HepG2 (cell line): ENCODE measurements around the gene AMBRA1. TPM values are rescaled to one million over a fixed set of nuclear protein-coding genes. Genes with fewer than 3 reads are reported as not detected.

ENCODE experiments used
- ATAC-seq: fragments of 200-7000 bp; cut with Tn5 transposase; 3 replicates; pipeline ENCODE4 v1.9.1; 2020; ENCODE audit warnings: mild to moderate bottlenecking, moderate library complexity
- BruUV-seq: library from RNA; stranded (reverse); fragments of 400-500 nt; replicated peaks from 2 replicates; lab custom pipeline; 2021; lab: Mats Ljungman, UMichigan
- CTCF ChIA-PET: fragments of 300-600 bp; formaldehyde crosslinking; extraction: SDS; loops from one replicate; lab custom pipeline; 2021; ENCODE audit warnings: low total read pairs, inconsistent platforms, low intra/inter-chr PET ratio; lab: Yijun Ruan, JAX
- POLR2A ChIA-PET: fragments of 350-600 bp; sonication (Branson Sonifier 250); formaldehyde crosslinking; loops from one replicate; lab custom pipeline; 2020; ENCODE audit warnings: antibody characterized with exemption, inconsistent platforms; lab: Yijun Ruan, JAX
- DNase-seq: peaks from one replicate; pipeline ENCODE4 v3.0.0-alpha.2; 2015; ENCODE audit warnings: low spot score
- FAIRE-seq: peaks from 3 replicates; lab custom pipeline; 2011; peaks lifted over from hg19 to GRCh38; lab: Jason Lieb, UNC
- H2AFZ ChIP-seq: one replicate; pipeline ENCODE4 v1.6.1; 2011; ENCODE audit warnings: low read length, inconsistent platforms
- H3K27ac ChIP-seq: fragments of 300-600 bp; 3 replicates; pipeline ENCODE4 v1.8.0; 2011; ENCODE audit warnings: mixed run types, mild to moderate bottlenecking, mixed read lengths, low read length, inconsistent platforms; ENCODE audit not compliant: insufficient read depth; ENCODE audit errors: extremely low read length
- H3K27me3 ChIP-seq, 2 experiments: fragments of 200-600 bp in 1 of 2; 2 replicates in 1 of 2; 3 replicates in 1 of 2; pipeline versions ENCODE4 v1.6.0 to v1.8.0; 2011; ENCODE audit warnings: low read length in 2 of 2, mild to moderate bottlenecking in 2 of 2, moderate library complexity in 2 of 2, inconsistent platforms in 1 of 2; ENCODE audit not compliant: insufficient read depth in 2 of 2, control insufficient read depth in 1 of 2
- H3K36me3 ChIP-seq, 2 experiments: fragments of 200-600 bp in 1 of 2; replicated peaks in 1 of 2; 2 replicates in 1 of 2; 3 replicates in 1 of 2; pipeline versions ENCODE4 v1.5.1 to v1.8.0; 2011; ENCODE audit warnings: low read length in 2 of 2, inconsistent platforms in 1 of 2; ENCODE audit not compliant: insufficient read depth in 2 of 2, control insufficient read depth in 1 of 2
- H3K4me1 ChIP-seq: 2 replicates; pipeline ENCODE4 v1.5.1; 2012; ENCODE audit warnings: low read length, inconsistent platforms; ENCODE audit not compliant: insufficient read depth
- H3K4me2 ChIP-seq: 2 replicates; pipeline ENCODE4 v1.6.0; 2011; ENCODE audit warnings: low read depth, low read length, inconsistent platforms
- H3K4me3 ChIP-seq, 3 experiments: fragments of 200-600 bp in 1 of 3; sonication (generic), shearing (Covaris generic) in 1 of 3; replicated peaks in 1 of 3; 2 replicates each; pipeline ENCODE4 v1.5.1; 2011 to 2016; ENCODE audit warnings: low read length in 3 of 3, inconsistent platforms in 2 of 3, low read depth in 2 of 3, mild to moderate bottlenecking in 2 of 3, control low read depth in 1 of 3, mixed read lengths in 1 of 3; ENCODE audit not compliant: insufficient read depth in 1 of 3
- H3K79me2 ChIP-seq: one replicate; pipeline ENCODE4 v1.6.1; 2011; ENCODE audit warnings: low read length, inconsistent platforms; ENCODE audit not compliant: insufficient read depth
- H3K9ac ChIP-seq: 2 replicates; pipeline ENCODE4 v1.6.0; 2011; ENCODE audit warnings: mild to moderate bottlenecking, low read depth, low read length, inconsistent platforms; ENCODE audit not compliant: insufficient read depth
- H3K9me3 ChIP-seq: 2 replicates; pipeline ENCODE4 v1.5.1; 2012; ENCODE audit warnings: mild to moderate bottlenecking, low read length
- H4K20me1 ChIP-seq: 2 replicates; pipeline ENCODE4 v1.6.0; 2011; ENCODE audit warnings: inconsistent platforms, mild to moderate bottlenecking, low read length, moderate library complexity; ENCODE audit not compliant: insufficient read depth
- CCAR2 ChIP-seq: fragments of 200-400 bp; formaldehyde crosslinking; optimal IDR thresholded peaks from 2 replicates; pipeline ENCODE3; 2018; ENCODE audit warnings: low read depth, mild to moderate bottlenecking, low read length, moderate library complexity
- ISL2 ChIP-seq: sonication (generic); formaldehyde crosslinking; IDR thresholded peaks from 2 replicates; pipeline ENCODE4 v1.5.0; 2020; ENCODE audit warnings: missing genetic modification reagents
- NR2C2 ChIP-seq: sonication (generic); formaldehyde crosslinking; IDR thresholded peaks from 2 replicates; pipeline ENCODE4 v1.4.0; 2020; ENCODE audit warnings: missing genetic modification reagents, mild to moderate bottlenecking, moderate library complexity, borderline replicate concordance
- RERE ChIP-seq: IDR thresholded peaks from 2 replicates; pipeline ENCODE4 v1.6.1; 2016; ENCODE audit warnings: low read depth, missing genetic modification reagents, missing compliant biosample characterization
- ZNF629 ChIP-seq: sonication (generic); formaldehyde crosslinking; conservative IDR thresholded peaks from 2 replicates; pipeline ENCODE4 v1.5.0; 2020; ENCODE audit warnings: missing genetic modification reagents
- WGBS: methylation state at CpG from one replicate; pipeline ENCODE4 v1.1.6; 2017; ENCODE audit warnings: low lambda C conversion rate; 5-methylcytosine and 5-hydroxymethylcytosine counted together
- in situ Hi-C: cut with HindIII; loops from 2 replicates; pipeline ENCODE4 v1.10.0; 2017; ENCODE audit warnings: low pct_unique_long_range_greater_than_20kb; ENCODE audit not compliant: extremely low pct_ligation_motif_present
- intact Hi-C: fragments of 100-400 bp; cut with micrococcal nuclease; formaldehyde crosslinking; loops from one replicate; pipeline ENCODE4 v1.10.0; 2022; ENCODE audit not compliant: unreplicated experiment
- polyA plus RNA-seq, 8 experiments: library from polyadenylated mRNA; depleted of rRNA in 3 of 8; stranded (reverse) in 7 of 8; unstranded in 1 of 8; fragments of >200 nt; fragmentation: Illumina TruSeq in 4 of 8; extraction: Trizol in 4 of 8; gene quantifications; 2 replicates each; pipeline versions ENCODE4 v1.2.1 to v1.2.3, GENCODE V29; 2011 to 2016; ENCODE audit warnings: low read depth in 4 of 8, missing spikeins in 1 of 8, mixed read lengths in 1 of 8; ENCODE audit not compliant: insufficient read depth in 1 of 8
- total RNA-seq, 5 experiments: library from RNA; depleted of rRNA; stranded (reverse); fragments of >200 nt; fragmentation: Illumina TruSeq; extraction: Trizol; gene quantifications; 2 replicates each; pipeline ENCODE4 v1.2.3, GENCODE V29; 2016; ENCODE audit warnings: low read depth in 1 of 5

The AMBRA1 gene
- total and polyA plus RNA-seq, 2 of the 13 experiments (the other 11 are each of a cell fraction or from before 2014, with no cell fraction given), result 15.7 to 26.0 TPM

DNA sequence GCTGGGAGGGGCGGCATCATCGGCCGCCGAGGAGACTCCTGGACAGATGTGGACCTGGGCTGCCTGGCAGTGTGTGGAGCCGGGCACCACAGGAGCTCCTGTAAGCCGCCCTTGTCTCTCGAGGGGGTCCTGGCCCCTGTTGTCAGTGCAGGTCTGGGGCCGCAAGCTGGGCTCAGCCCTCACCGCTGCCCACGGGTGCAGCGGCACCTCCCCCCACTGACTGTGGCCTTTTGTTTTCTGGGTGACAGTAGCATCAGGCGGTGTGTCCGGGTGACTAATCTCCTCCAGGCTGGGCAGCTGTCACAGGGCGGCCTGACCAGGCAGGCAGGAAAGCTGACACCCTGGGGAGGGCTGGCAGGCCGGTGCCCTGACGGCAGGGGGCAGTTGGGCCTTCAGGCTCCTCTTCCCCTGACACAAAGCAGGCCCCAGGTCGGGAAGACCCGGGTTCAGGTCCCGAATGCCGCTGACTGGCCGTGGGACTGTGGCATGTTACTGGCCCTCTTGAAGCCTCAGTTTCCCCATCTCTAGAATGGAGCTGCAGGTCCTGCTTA is 230.3 kb downstream of the AMBRA1 start (continued):
- no peak for TF ChIP-seq NR2C2 (CRISPR knock-in tag)

DNA sequence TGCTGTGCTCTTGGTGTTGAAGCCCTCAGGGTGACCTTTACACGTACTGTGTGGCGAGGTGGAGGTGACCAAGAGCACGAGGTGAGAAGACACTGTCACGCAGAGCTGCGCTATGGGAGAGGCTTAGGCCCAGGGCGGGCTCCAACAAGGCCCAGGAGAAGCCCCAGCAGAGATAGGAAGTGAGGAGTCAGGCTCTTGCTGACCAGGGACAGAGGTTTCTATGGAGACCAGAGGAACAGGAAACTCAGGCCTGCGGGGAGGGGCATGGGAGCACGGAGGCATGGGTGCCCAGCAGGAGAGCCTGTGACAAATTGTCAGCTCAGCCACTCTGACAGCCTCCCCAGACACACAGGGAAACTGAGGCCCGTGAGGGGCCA is 230.8 kb downstream of the AMBRA1 start:
- ATAC-seq (no peak), DNase-seq (no peak), FAIRE-seq (no peak)
- no peaks in the 10 kb centered on the region for H3K27me3 ChIP-seq
- in situ Hi-C loops, result no loop called here
- no peak overlapping the region for H3K4me3 ChIP-seq
- WGBS, result 89% methylated on average over 7 of the region's 9 CpGs
- POLR2A ChIA-PET, result interaction anchor here (0.5 kb wide), 1 partner anchor 121 kb away, joined by 3 read pairs; no protein-coding TSS in a partner anchor
- BruUV-seq, result no TSS peak
- H3K79me2 ChIP-seq, result no peaks in the 10 kb centered on the region
- H3K36me3 ChIP-seq, result 0 out of 5 replicates have a peak, but pooled peaks cover 0 to 3% of the 10 kb centered on the region in 2 experiments
- H4K20me1 ChIP-seq, result no peaks in the 10 kb centered on the region
- H3K9ac ChIP-seq, result no peak overlapping the region
- H2AFZ ChIP-seq, result no peak overlapping the region
- intact Hi-C loops, result no loop called here
- peaks cover 9% of the 10 kb centered on the region for H3K4me1 ChIP-seq
- H3K27ac ChIP-seq, result no peak overlapping the region
- CTCF ChIA-PET, result no interaction called here
- TF ChIP-seq CCAR2, result no peak
- H3K9me3 ChIP-seq, result no peaks in the 10 kb centered on the region
- no peak overlapping the region for H3K4me2 ChIP-seq

DNA sequence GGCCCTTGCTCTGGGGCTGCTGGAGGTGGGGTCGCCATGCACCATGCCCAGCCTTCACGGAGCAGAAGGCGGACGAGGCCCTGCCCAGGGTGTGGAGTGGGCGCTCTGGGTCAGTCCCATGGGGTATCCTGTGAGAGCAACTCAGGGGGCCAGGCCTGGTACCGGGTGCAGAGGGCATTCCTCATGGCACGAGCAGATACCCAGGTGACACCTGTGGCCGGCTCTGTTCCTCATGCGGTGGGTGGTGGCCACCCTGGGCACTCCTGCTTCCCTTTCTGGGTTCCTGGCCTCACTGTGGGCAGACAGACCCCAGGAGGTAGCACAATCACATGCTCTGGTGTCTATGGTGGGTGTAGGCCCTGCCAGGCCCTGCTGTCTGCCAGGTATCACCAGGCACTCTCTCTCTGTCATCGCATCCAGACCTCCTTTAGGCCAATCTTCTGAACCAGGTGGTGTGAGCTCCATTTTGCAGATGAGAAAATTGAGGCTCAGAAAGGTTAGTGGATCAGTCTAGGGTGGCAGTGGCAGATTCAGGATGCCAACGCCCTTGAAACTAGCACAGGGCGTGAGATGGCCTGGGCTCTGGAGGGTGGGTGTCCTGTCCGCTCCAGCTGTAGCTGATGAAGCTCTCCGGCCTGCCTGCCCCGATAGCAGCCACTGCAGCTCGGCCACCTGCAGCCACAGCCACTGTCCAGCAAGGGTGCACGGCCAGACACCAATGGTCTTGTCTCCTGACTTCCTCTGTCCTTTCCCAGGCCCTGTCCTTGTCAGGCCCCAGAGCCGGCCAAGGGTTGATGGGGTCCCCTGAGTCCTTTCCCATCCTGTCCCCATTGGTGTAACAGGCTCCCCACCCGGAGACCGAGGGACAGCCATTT is 231.4 kb downstream of the AMBRA1 start:
- no peak for FAIRE-seq
- no TSS peak for BruUV-seq
- H4K20me1 ChIP-seq, result no peaks in the 10 kb centered on the region
- ATAC-seq, result no peak
- H3K9ac ChIP-seq, result no peak overlapping the region
- no peaks in the 10 kb centered on the region for H3K9me3 ChIP-seq
- POLR2A ChIA-PET, result no interaction called here
- no peaks in the 10 kb centered on the region for H3K79me2 ChIP-seq
- intact Hi-C loops, result no loop called here
- TF ChIP-seq ISL2 (CRISPR knock-in tag) (no peak), RERE (CRISPR knock-in tag) (no peak), ZNF629 (peak; percentile 68)
- peaks cover 5% of the 10 kb centered on the region; the same call in 1 of the 2 replicates for H3K4me1 ChIP-seq
- no peak overlapping the region for H3K27ac ChIP-seq
- H3K4me3 ChIP-seq, result no peak overlapping the region
- DNase-seq, result no peak
- no peak overlapping the region for H3K4me2 ChIP-seq
- H3K27me3 ChIP-seq, result no peaks in the 10 kb centered on the region
- in situ Hi-C loops, result no loop called here
- H3K36me3 ChIP-seq, result no peaks in the 10 kb centered on the region
- CTCF ChIA-PET, result no interaction called here
- 76% methylated on average over 3 of the region's 20 CpGs for WGBS
- no peak overlapping the region for H2AFZ ChIP-seq
